NCI-H524 treated with DMSO at 0.1 percent for 48 hours (cell line): ENCODE data around the gene FER.
A peak's percentile ranks its signal among the peaks of the same experiment; 100 is the strongest.
"Not testable (repeated sequence)": the region's sequence is repeated elsewhere in the genome, so short reads cannot be mapped to it uniquely, and the experiment has no call there.

Experiments used
- DNase-seq: peaks from one replicate; lab custom pipeline; 2025; lab: John Stamatoyannopoulos, UW

FER gene

DNA sequence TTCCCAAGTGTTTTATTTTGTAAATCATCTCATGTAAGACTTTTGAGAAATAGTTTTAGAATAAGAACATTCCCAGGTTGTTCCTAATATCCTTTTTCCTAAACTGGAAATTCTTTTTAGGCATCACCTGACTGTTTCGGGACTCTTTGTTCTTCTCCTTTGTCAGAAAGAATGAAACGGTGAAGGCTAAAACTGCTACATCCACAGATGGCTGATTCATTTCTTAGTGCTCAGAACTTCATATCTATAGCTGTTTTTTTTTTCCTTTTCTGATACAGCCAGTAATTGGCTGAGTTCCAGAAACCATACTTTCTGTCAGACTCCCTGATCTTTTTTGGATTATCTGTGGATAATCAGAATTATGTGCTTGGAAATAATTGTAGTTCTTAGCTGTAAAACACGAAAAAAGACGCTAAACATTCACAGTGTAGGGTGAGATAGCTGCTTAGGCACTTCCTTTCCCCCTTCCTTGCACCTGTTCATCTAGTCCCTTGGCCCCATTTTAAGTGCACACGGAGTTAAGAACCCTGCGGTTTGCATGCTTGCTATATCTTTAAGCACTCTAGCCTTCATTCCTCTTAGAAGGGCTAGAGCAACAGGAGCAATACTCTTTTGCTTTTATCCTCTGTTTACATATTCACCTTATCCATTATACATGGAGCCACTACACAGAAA lies 378.2 kb downstream of the FER start:
- no peak for DNase-seq

DNA sequence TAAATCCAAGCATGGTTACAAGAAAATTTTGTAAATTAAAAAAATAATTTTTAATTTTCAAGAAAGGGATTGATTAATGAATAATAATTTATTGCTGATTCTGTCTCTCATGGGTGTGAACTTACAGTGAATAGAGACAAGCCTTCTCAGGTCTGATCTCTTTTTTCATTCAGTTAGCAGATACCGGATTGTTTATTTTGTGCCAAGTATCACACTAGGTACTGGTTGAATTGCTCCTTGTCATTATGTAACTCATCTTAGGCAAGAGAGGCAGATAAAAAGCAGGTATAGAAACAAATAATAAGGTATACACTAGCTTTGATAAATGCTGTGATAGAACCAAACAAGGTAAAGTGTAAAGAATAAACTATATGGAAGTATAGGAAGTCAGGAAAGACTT lies 378.8 kb downstream of the FER start:
- DNase-seq, result no peak

DNA sequence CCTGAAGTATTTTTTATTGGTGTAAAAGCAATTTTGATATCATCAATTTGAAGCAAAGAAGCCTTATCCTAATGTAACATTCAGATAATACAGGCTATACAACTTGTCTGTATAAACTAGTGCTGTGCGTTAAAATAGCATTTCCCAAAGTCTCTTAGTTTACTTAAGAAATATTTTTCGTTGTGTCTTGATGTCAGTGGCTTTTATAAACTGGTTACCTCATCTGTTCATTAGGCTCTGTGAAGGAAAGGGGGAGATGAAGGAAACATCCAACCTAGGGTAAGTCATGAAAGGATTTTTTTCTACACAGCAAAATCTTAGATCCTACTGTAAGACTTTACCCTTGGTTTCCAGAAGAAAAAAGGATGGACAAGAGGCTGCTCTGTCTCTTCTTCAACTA lies 389.2 kb downstream of the FER start:
- no peak for DNase-seq

DNA sequence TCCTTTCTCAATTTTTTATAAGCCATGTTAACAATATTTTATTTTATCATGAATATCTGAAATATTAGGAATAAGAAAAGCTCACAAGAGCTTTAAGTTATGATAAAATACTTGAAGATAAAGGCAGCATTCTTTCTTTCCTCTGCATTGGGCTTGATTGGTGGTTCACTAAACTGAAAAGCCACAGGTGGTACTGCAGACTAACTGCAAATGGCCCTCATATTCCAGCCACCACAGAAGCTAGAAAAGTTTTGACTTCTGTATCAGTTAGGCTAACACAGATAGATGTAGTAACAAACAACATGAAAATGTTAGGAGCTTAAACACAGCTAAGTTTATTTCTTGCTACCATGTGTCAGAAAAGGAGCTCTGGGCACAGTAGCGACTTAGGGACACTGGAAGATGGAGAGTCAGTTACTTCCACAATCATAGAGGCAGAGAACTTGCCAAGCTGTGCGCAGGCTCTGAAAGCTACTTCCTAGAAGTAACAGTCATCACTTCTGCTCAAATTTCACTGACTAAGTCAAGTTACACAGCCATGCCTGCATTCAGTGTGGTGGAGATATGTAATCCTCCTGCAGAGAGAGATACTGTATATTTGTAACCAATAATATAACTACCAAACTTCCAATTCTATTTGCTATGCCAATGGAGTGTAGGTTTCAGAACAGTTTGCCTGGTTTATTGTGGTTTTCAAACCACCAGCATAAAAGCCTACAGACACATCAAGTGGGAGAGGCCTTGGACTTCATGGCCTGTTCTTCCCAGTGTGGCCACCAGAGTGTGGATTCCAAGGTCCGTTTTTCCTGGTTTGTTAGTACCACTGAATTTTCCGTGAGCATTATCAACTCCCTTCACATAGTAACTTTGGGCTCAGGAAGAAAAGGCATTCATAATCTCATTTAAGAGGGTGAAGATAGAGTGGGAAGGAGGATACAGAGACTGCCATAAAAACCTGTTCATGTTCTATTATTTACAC lies 393.8 kb downstream of the FER start:
- DNase-seq, result no peak

DNA sequence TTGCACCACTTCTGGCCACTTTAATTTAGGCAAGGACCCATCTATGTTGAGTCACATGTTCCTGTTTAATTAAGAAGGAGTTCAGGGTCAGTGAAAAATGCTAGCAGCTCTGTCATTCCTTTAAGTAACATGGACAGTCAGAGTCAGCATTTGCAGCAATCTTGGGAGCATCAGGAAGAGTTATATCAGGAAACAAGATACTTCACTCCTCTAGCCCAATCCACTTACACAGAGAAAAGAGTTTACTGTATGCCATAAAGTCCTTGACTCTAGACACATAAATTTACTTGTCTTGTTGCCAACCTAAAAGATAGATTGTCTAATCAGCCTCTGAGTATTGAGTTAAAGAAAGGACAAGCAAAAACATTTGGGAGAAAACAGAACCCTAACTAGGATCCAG lies 395.3 kb downstream of the FER start:
- DNase-seq, result no peak

DNA sequence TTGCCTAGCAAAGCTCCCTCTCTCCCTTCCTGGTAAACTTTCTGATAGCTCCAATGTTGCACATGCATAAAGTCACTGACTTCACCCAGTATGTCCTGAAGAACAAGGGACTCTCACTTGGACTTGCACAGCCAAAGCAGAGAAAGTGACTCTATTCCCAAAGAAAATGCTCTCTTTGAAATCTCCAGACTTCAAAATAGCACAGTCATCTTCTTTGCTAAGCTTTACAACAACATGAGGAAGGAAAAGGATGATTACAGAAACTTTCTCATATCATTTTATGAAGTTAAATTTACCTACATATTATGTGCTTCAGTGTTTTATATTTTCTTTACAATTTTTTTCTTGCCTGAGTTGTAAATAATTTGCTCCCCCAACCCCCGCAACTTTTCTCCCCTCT lies 397.4 kb downstream of the FER start:
- no peak for DNase-seq

DNA sequence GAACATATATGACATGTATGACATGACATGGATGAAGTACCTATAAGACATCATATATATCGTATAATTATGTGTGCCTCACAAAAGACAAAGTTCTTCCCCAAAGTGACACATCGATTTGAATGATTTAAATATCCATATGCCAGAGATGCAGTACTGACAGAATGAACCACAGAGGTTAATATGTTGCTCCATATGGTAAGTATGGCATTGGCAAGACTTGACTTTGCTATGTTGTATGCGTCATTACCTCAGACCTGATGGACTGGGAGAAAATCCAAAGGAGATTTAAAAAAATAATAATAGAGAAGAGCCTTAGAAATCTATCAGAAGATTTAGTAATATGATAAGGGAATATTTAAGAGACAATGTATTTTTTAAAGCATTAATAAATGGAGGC lies 398.9 kb downstream of the FER start:
- peak; percentile 10 for DNase-seq

DNA sequence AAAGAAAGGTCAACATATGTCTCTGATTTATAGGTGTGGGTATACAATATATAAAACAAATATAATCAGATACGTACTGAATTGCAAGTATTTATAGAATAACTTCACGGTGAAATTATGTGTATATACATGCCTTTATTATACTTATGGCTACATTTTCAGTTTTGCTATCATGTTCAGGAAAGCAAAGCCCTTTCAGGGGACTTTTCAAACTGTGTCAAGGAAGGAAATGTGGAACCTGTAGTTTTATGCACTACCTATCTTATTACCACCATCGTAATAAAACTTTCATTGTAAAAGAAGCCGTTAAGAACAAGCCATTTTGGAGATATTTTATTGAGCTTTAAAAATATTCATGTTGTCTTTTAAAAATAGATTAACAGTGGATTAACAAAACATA lies 404.9 kb downstream of the FER start:
- no peak for DNase-seq

DNA sequence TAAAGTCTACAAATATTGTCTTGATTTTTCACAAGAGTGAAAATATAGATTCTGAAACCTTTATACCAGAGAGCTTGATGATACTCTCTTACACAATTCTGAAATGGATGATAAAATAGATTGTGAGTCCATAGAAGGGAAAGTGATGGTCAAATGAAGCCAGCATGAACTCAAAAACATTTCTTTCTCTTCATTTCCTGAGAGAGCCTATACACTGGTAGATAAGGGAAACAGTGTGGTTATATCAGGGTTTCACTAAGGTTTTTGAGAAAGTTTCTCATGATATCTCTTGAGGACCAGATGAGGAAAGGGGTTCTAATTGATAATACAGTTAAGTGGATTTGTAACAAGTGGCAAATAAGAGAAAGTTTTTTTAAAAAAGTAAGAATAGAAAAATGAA lies 407.9 kb downstream of the FER start:
- DNase-seq, result no peak

DNA sequence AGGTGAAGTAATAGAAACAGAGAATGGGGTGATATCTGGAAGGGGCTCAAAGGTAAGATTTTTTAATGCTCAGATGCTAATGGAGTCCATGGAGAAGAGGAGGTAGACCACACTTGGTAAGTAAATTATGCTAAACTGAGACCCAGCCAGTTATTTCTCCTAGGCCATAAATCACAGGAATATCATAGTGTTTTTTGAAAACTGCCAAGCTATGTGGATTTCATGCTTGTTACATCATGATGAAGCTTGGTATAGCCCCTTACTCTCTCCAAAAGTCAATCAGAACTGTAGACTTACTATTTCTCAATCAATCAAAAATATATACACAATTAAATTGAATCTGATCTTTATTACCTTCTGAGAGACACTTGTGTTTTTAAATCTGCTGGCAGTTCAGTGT lies 409.2 kb downstream of the FER start:
- DNase-seq, result no peak

DNA sequence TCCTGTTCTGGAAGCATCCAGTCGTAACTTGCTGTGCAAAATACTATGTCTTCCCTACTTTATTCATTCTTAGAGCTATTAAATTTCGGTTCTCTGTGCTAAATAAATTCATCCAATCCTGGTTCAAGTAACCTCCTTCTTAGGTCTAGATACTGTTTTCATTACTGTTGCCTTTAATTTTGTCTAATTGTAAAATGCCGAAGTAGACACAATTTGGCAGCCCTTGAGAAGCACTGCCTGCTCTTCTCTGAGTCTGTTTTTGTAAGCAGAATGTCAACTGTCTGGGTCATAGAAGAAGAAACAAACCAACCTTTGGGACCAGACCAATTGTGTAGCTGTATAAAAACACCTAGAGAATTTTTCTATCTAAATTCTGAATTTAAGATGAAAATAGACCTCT lies 412.8 kb downstream of the FER start:
- no peak for DNase-seq

DNA sequence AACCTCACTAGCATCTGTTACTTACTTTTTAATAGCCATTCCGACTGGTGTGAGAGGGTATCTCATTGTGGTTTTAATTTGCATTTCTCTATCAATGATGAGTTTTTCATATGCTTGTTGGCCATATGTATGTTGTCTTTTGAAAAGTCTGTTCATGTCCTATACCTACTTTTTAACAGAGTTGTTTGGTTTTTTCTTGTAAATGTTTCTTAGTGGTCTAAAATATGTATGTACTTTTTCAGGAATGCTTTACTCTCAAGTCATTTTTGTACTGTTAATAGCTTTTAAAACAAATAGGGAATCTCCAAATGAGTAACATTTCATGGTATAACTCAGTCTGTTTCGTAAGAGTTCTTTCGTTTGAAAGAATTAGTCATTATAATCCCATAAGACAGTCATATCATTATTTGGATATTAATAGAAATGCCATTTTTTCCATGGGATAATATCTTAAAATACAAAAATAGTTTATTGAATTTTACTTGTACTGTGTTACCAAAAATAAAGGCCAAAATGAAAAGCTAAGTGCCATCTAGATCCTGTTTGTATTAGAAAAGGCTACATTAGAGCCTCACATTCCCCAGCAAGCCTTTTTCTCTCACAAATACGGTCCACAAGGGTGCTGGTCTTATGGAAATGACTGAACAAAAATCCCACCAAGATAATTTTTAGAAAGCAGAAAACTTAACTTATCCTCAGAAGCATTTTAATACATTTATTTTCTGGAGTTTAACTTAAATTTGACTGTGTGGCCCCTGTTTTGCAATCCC lies 414.4 kb downstream of the FER start:
- DNase-seq, result no peak

DNA sequence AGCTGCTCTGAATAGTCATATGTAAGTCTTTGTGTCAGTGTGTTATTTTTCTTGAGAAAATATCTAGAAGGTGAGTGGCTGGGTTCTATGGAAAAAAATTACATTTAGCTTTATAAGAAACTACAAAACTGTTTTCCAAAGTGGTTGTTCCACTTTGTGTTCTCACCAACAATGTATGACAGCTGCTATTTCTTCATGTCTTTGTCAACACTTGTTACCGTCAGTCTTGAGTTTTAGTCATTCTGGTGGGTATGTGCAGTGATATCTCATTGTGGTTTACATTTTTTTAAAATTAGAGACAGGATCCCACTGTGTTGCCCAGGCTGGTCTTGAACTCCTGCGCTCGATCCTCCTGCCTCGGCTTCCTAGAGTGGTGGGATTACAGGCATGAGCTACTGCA lies 415.6 kb downstream of the FER start:
- no peak for DNase-seq

DNA sequence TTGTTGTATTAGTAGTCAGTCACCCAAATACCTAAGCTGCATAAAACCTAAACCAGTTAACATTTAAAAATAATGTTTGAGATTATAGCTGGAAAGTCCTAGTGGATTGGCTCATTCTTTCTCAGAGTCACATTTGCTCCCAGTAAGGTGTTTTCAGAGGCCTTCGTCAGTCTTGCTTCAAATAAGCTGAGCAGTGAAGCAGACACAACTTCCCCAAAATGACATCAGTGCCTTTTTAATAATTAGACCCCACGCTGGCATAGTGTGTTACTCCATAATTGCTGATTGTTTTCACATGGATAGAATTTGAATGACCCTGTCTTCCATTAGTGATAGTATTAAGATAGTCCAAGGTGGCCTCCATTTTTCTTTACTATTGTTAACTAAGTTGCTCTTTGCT lies 416.3 kb downstream of the FER start:
- no peak for DNase-seq

DNA sequence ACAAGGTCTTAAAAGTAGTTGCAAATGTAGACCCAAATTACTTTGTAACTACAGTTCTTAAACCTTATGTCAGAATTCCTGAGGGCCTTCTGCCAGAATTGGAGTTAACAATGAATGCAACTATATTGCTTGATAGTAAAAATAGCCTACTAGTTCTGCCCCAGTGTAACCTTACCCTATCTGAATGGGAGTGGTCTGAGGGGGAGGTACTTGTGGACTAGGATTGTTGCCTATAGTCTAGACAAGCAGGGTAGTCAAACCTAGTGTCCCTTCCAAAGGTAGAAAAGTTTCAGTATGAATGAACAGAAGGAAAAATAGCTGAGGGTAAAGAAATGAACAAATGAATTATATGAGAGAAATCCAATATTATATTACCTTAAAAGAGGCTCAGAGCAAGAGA lies 419.9 kb downstream of the FER start:
- DNase-seq, result no peak

DNA sequence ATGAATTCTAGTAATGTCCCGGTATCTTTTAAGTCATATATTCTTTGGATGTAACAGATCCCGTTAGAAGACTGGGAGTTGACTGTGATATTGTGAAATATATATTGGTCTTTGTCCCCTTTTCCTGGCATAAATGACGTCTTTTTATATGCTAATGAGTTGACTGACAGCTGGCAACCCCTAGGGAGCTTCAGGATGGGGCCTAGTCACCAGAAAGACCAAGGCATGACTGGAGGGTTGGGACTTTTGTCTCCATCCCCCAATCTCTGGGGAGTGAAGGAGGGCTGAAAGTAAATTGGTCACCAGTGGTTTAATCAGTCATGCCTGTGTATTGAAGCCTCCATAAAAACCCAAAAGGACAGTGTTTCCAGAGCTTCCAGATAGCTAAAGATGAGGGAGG lies 420.5 kb downstream of the FER start:
- no peak for DNase-seq

DNA sequence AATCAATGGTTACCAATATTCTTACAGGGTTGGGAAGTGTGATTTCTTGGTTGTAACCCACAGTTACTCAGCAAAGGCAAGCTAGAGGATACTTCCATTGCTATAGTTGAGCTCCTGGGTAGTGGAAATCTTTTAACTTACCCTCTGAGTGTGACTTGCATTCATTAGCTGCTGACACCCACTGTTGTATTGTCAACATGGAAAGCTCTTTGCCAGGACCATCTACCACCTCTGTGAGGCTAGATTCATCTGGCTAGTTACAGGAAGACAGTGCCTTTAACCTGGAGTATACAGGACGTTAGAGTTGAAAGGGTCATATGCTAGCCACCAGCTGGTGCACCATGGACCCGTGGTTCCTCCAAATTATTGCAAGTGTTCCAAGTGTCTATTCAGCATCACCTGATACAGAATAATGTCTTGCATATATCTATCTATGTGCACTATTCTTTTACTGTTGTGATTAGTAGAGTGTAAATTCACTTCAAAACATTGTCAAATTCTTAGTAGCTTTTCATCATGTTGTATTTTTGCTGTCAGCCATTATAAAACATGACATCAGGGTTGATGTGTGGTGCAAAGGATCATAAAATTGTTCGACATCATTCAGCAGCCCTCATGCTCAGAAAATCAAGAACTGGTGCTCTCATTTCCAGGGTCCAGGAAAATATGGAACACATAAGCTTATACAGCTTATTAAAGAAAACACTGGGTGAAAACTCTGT lies 423.1 kb downstream of the FER start:
- no peak for DNase-seq

DNA sequence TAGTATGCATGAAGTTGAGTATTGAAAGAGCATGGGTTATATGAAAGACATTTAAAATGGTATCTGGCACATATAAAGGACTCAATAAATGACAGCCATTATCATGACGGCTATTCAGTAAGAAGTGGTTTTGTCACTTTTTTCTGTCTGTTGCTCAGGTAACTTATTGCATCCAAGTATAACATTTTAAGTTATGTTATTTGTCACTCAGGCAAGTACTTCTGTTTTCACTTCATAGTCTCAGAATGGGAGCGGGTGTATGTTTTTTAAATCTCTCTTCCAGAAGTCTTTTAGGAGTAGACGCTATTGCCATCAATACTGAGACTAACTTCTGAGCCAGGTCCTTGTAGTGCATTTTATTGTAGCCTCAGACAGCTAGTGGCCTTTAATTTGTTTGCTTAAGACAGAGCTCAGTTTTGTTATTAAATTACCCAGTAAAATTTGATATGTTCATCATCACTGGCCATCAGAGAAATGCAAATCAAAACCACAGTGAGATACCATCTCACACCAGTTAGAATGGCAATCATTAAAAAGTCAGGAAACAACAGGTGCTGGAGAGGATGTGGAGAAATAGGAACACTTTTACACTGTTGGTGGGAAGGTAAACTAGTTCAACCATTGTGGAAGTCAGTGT lies 423.9 kb downstream of the FER start:
- not testable (repeated sequence) for DNase-seq

DNA sequence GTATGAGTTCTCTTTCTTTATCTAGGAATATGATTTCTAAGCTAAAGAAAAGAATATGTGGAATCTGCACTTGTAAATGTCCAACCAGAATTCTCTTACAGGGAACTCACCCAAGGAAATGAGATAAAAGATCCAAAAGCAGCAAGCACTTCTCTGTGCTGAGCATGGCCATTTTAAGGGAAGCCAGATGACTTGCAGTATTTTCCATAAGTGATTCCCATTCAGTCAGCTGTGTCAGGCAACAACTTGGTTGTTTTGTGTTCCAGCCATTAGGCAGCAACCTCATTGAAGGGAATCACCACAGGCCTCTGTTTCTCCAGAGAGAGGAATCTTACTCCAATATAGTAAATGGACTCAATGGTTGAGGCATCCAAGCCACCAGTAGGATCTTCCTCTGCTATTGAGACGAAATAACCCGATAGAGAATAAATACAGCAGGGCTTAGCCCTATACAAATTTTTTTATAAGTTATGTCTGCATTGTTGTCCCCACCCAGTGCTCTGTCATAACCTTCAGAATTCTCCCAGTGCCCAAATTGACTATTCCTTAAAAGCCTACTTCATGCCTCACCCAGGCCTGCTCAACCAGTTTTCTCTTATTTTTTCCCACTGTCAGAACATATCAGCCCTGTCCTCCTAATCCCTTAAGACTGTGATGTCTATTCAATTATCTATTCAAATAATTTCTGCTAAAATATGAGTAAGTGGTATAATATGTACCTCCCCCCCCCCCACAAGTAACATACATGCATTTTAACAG lies 425.5 kb downstream of the FER start:
- DNase-seq, result no peak

DNA sequence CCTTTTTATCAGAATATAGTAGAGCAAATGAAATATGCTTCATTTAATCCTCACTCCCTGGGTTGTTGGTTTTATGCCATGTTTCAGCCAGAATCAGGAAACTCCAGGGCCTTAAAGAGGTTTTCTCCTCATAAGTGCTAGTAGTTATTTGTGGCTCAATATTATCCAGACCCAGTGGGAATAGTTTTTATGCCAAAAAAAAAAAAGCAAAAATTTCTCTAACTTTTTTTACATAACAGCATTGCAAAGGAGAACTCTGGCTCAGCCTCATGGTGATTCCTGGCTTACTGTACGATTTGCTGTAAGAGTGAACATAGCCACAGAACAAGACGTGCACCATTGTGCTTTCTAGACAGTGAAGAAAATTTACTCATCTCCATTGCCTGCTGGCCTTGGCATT lies 429.5 kb downstream of the FER start:
- no peak for DNase-seq

DNA sequence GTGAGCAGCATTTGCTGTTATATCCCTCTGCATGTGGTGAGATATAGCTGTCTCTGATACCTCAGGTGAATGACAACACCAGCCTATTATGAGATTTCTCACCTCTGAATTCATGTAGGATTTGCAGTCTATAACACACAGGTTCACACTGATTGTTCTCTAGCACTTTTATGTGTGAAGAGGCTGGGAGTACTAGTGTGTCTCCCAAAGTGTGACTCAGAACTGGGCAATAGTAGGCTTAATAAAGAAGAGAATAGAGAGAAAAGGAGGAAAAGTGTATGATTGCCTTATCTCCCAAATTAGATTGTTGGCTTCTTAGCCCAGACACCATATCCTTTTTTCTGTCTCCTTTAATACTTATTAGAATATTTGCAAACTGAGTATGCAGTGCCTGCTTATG lies 430.1 kb downstream of the FER start:
- no peak for DNase-seq
